Ascending aorta (tissue), 2 donors: ENCODE results near the gene SERAC1. TPM values are rescaled to one million over a fixed set of nuclear protein-coding genes. Genes with fewer than 3 reads are reported as not detected.
"Not testable (repeated sequence)": the region's sequence is repeated elsewhere in the genome, so short reads cannot be mapped to it uniquely, and the experiment has no call there.

Source experiments
- DNase-seq, 2 donors: peaks; one replicate each; pipeline ENCODE4 v3.0.0-alpha.2; 2019; ENCODE audit warnings: low spot score in 2 of 2
- H3K27ac ChIP-seq, 2 donors: fragments of 200-600 bp; sonication (generic); one replicate each; pipeline ENCODE4 v1.5.1; 2016 to 2017; ENCODE audit warnings: mild to moderate bottlenecking in 1 of 2
- H3K27me3 ChIP-seq: fragments of 200-600 bp; sonication (generic); one replicate; pipeline ENCODE4 v1.5.1; 2017
- H3K36me3 ChIP-seq, 2 donors: fragments of 200-600 bp; sonication (generic); one replicate each; pipeline ENCODE4 v1.5.1; 2016
- H3K4me1 ChIP-seq, 2 donors: fragments of 200-600 bp; sonication (generic); one replicate each; pipeline ENCODE4 v1.5.1; 2016 to 2017; ENCODE audit warnings: mild to moderate bottlenecking in 1 of 2
- H3K4me3 ChIP-seq, 2 donors: fragments of 200-600 bp; sonication (generic); one replicate each; pipeline ENCODE4 v1.5.1; 2016 to 2017; ENCODE audit warnings: mild to moderate bottlenecking in 1 of 2
- H3K9me3 ChIP-seq, 2 donors: fragments of 200-600 bp; sonication (generic); one replicate each; pipeline ENCODE4 v1.5.1; 2016
- CTCF ChIP-seq, 3 experiments: fragments of 200-600 bp in 2 of 3; fragments of 450-650 bp in 1 of 3; sonication (generic) in 2 of 3; IDR thresholded peaks; one replicate each; pipeline ENCODE4 v1.5.1; 2016 to 2019; ENCODE audit warnings: antibody characterized with exemption in 3 of 3, mild to moderate bottlenecking in 1 of 3, moderate library complexity in 1 of 3
- intact Hi-C: fragments of 100-400 bp; cut with DNase I; formaldehyde crosslinking; loops from one replicate; pipeline ENCODE4 v1.15.1; 2023
- total RNA-seq: library from RNA; depleted of rRNA; stranded (reverse); fragments of >200 nt; gene quantifications from one replicate; pipeline ENCODE4 v1.1.0, GENCODE V29; 2016

Gene SERAC1
- total RNA-seq, 1 donor from 2014 or later: 9.3 TPM

GRCh38 chr6:158158123-158158522, 9.9 kb downstream of the SERAC1 start:
- Histone ChIP-seq H3K4me1 (peaks cover 0 to 15% of the 10 kb centered on the region in 2 donors), H3K36me3 (peaks cover 7 to 22% of the 10 kb centered on the region in 2 donors), H3K9me3 (no peaks in the 10 kb centered on the region), H3K4me3 (no peak overlapping the region), H3K27ac (no peak overlapping the region), H3K27me3 (no peaks in the 10 kb centered on the region)
- no peak for DNase-seq
- intact Hi-C loops: no loop called here
- TF ChIP-seq CTCF (IDR thresholded peaks at IDR 0.05): no peak

- TF ChIP-seq CTCF (IDR thresholded peaks at IDR 0.05): no peak
- Histone ChIP-seq H3K36me3 (peaks cover 7 to 22% of the 10 kb centered on the region in 2 donors), H3K27me3 (no peaks in the 10 kb centered on the region), H3K4me1 (peaks cover 0 to 15% of the 10 kb centered on the region in 2 donors), H3K9me3 (no peaks in the 10 kb centered on the region), H3K4me3 (no peak overlapping the region), H3K27ac (no peak overlapping the region)
- intact Hi-C loops: no loop called here
- no peak for DNase-seq
Measured at GRCh38 chr6:158157064-158157764, 10.8 kb downstream of the SERAC1 start.

GRCh38 chr6:158154816-158155215, 13.2 kb downstream of the SERAC1 start:
- H3K27me3 ChIP-seq: no peaks in the 10 kb centered on the region
- H3K4me3 ChIP-seq: no peak overlapping the region
- no peaks in the 10 kb centered on the region for H3K4me1 ChIP-seq
- no peak for TF ChIP-seq CTCF (IDR thresholded peaks at IDR 0.05)
- no peak for DNase-seq
- intact Hi-C loops: no loop called here
- no peak overlapping the region for H3K27ac ChIP-seq
- peaks cover 7 to 33% of the 10 kb centered on the region in 2 donors for H3K36me3 ChIP-seq
- no peaks in the 10 kb centered on the region for H3K9me3 ChIP-seq

- no peaks in the 10 kb centered on the region for H3K27me3 ChIP-seq
- DNase-seq: no peak
- H3K9me3 ChIP-seq: no peaks in the 10 kb centered on the region
- H3K36me3 ChIP-seq: peaks cover 7 to 42% of the 10 kb centered on the region in 2 donors
- no peak for TF ChIP-seq CTCF (IDR thresholded peaks at IDR 0.05)
- H3K27ac ChIP-seq: no peak overlapping the region
- H3K4me3 ChIP-seq: no peak overlapping the region
- intact Hi-C loops: no loop called here
- H3K4me1 ChIP-seq: no peaks in the 10 kb centered on the region
Measured at GRCh38 chr6:158153576-158153975, 14.5 kb downstream of the SERAC1 start.

- Histone ChIP-seq H3K9me3 (no peaks in the 10 kb centered on the region), H3K27me3 (no peaks in the 10 kb centered on the region), H3K36me3 (peaks cover 5 to 38% of the 10 kb centered on the region in 2 donors), H3K27ac (no peak overlapping the region), H3K4me3 (no peak overlapping the region), H3K4me1 (no peaks in the 10 kb centered on the region)
- no peak for TF ChIP-seq CTCF (IDR thresholded peaks at IDR 0.05)
- intact Hi-C loops: no loop called here
- no peak for DNase-seq
Measured at GRCh38 chr6:158152659-158153058, 15.4 kb downstream of the SERAC1 start.

- H3K9me3 ChIP-seq, H3K4me3 ChIP-seq, H3K4me1 ChIP-seq, H3K27me3 ChIP-seq, H3K27ac ChIP-seq, intact Hi-C loops, DNase-seq: not testable (repeated sequence)
- peaks cover 0 to 32% of the 10 kb centered on the region in 2 donors for H3K36me3 ChIP-seq
Measured at GRCh38 chr6:158152025-158152424, 16.0 kb downstream of the SERAC1 start.
